DMS153 treated with DMSO at 0.1 percent for 48 hours (cell line): ENCODE data around the gene SLU7.

Source experiments
- DNase-seq: peaks from one replicate; lab custom pipeline; 2025; ENCODE audit not compliant: unreplicated experiment; lab: John Stamatoyannopoulos, UW

SLU7 gene

DNA sequence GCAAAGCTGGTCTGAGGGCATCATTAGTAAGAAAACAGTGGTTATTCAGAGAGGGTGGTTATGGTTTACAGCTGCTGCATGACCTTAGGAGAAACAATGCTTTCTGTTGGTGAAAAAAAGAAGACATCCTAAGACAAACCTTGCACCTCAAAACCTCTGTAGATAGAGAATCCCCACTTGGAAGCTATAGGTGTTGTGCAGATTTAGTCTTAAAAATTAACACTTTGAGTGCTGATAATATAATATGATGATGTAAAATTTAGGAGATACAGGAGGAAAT, 1.4 kb upstream of the SLU7 start:
- DNase-seq, result no peak

DNA sequence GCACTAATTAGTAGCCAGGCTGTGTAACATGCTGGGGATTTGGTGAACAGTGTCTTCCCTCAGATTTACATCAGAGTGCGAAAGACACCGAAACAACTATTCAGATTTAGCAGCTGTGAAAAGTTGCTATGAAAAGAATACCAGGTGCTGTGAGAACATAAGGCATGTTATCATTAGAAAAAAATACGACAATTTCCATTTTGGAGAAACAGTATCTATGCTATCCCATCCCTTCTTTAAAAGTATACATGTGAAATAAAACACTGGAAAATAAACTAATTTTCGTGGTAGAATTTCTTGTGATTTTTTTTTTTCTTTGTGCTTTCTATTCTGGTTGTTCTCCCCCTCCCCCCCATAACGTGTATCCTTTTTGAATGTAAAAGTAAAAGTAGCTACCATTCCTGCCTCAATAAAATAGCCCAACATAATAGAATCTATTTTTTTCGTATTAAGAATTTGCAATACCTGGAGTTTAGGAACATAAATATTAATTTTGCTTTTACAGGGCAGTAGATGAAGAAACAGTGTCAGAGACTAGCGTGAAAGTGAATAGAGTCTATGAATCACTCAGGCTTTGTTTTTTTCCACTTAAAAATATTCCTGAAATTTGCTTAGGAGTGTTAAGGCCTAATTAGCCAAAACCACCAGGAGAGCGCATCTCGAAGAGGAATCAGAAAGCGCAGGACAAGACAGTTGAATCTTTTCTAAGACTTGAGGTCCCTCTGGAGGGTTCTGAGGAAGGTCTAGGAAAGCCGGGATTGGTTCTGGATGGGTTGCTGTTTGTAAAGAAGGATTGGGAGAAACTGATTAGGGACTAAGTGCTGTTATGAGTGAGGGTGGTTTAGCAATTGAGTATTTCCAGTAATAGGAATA, 813 bp upstream of the SLU7 start:
- no peak for DNase-seq

DNA sequence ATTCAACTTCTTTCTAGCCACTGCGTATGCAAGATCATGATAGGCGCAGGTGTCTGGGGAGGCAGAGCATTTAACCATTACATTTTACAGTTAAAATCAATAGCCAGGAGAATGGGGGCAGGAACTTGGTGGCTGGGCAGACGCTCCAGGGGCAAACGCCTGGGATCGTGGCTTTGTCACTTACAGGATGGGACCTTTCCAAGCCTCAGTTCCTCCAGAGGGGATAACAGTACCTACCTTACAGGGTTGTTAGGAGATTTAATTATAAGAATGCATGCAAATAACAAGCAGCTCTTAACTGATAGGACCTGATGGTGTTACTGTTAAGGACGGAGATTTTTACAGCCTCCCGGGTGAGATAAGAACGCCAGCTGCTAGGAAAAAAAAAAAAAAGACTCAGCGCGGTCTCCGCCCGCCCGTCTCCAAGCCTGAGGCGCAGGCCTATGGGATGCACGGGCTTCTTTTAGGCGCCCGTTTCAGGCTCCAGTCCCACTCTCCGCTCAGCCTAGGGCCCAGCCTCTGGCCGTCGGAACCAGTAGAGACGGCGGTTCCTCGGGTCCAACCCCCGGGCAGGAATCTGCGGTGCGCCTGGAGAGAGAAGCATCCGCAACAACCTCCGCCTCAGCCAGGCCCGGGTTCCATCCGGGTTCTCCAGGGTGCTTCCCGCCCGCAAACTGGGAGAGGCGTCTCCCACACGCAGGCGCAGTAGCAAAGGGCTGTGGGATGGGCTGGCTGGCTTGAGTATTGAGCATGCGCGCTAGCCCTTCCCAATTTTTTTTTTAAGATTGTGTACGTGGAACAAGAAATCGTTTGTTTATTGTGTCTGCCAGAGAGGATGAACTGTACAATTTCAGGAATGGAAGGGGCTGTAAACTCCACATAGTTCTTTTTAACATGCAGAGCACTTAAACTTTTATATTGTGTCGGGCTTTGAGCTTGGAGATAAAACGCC, 19.2 kb downstream of the SLU7 start, which contains the start of gene FAM200C:
FAM200C (minus strand) TSS at position 653 of the 952 bp plus-strand sequence. CDS start 4,564 bp downstream, outside the sequence.
- DNase-seq, result peak; percentile 60

DNA sequence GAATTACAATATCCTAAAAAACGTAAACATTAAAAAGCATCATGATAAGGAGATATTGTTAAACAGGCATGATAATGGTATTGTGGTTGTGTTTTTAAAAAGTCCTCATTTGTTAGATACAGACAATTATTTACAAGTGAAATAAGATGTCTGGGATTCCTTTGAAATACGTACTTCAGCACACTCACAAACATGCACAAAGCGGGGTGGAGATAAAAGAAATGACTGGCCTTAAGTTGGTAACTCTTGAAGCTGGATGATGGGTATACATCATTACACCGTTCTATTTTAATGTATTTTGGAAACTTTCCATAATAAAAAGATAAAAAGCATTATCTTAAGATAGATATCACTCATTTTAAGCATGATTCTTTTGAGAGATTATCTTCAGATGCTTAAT, 20.1 kb downstream of the SLU7 start:
- no peak for DNase-seq

DNA sequence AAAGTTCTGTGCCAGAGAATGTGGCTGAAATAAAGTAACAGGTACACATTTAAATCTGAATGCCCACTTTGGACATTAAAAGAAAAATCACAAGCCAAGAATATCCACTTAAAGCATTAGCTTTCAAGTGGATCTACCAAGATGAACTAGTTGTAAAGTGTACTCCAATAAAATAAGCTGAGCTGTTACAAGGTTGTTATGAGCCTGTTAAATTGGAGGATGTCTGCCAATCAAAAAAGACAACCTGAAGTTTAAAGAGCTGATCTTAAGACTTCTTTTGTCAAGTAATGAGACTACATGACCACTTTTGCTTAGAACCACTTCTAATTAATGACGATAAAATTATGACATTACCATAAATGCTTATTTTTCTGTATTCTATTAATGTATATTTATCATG, 21.4 kb downstream of the SLU7 start:
- DNase-seq, result no peak

DNA sequence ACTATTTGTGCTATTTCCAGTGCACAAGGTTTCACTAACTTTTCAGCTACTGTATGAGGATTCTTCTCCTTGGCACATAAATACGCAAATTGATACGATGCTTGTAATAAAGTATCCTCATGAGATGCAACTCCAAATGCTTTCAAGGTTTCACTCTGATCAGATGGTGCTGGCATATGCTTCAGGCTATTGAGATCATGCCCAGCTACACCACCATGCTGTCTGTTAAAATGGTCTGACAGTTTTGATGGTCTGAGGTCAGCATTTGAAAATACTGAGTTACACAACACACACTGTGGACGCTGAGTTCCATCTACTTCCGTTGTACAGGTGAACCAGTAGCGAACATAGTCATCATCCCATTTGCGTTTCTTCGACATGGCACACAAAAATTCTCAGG, 23.8 kb downstream of the SLU7 start:
- no peak for DNase-seq

DNA sequence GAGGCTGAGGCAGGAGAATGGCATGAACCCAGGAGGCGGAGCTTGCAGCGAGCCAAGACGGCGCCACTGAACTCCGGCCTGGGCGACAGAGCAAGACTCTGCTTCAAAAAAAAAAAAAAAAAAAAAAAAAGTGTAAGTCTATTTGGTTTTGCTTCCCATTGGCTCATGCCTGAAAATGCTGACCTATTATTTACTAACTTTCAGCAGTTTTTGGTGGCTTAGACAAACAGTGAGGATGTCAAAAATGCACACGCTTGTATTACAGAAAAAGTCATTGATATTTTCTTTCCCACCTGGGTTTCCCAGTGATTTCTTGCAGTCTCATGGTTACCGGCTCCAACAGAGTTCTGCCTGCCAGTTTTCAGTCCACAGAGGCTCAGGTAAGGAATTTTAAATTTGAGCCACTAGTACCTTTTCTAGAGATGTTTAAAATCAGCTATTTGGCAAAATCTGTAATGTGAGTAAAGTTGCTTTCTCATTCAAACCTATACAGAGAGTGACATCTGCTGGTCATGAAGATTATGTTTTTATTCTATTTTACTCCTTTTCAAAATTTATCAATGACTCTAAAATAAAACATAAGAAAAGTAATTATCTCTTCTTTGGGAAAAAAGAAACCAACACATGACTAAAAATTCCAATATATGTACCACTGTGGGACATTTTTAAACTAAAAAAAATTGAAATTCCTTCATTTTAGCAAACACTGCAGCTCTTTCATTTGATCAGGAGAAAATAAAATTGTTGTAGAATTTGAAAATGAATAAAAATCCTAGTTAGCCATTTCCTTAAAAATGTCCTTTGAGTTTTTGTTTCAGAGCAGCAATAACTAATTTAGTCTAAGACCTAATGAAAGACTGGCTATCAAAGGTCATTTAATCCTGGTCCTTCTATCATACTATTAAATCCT, 27.8 kb downstream of the SLU7 start:
- DNase-seq, result no peak

DNA sequence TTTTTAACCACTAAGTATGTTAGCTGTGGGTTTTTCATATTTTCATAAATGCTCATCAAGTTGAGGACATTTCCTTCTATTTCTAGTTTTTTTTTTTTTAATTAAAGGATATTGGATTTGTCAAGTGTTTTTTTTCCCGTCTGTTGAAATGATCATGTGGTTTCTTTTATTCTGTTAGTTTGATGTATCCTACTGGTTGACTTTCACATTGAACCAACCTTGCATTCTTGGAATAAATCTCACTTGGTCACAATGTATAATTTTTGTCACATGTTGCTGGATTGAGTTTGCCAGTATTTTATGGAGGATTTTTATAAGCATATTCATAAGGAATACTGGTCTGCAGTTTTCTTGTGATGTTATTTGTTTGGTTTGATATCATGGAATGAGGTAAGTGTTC, 31.4 kb downstream of the SLU7 start:
- DNase-seq, result no peak

DNA sequence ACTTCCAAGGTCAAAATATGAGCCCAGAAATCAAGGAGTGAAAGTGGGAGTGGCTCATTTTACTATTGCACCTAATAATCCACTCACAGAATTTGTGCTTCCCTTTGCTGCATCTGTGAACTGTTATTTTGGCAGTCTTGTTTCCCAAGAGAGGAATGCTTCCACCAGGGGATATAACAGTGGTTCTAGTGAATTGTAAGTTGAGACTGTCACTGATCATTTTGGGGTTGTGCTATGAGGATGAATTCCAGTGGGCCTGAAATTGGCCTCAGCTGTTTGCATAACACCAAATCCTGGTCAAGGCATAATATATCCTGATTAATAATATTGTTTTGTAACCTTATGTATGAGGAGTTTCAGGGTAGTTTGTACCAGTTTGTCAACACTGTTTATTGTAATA, 33.4 kb downstream of the SLU7 start:
- no peak for DNase-seq

DNA sequence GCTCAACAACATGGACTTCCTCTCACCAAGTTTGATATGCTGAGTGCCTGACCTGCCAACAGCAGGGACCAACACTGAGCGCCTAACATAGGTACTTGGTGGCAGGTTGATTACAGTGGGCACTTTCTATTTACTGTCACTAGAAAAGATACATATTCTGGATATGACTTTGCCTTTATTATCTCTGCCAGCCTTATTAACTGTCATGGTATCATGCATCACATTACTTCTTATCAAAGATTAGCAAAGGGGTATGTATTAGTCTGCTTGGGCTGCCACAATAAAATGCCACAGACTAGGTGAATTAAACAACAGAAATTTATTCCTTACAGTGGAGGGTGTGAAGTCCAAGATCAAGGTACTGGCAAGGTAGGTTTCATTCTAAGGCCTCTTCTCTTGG, 34.2 kb downstream of the SLU7 start:
- DNase-seq, result no peak

DNA sequence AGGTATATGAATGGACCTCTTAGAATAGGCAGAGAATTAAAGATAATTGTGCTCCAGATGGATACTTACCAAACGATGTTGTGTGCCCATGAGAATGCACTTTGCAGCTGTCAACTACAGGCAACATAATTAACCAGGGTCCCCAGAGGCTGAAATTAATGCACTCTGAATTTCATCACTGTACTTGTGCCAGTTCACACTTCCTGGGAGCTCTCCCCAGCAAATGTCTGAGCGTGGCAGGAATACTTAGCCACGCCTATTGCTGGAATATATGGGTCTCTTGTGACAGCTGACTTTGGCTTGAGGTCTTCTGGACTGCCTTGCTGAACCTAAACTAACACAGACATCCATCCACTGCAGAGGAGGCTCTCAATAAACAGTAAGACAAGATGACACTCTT, 36.5 kb downstream of the SLU7 start:
- no peak for DNase-seq

DNA sequence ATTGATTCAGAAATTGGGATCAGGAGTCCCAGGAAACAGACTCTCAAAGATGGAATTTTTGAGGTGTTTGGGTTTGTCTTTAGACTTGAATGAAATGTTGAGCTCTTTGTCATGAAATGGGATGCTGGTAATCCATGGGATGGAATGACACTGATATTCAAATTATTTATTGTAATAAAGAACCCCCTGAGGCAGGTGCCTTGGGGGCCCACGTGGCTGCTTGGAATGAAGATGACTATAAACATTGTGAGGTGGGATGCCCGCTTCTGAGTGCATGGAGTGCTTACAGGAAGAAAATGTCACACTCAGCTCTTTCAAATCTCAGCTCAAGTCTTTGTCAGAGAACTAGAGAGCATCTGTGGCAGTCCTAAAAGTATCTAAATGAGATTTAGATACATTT, 38.8 kb downstream of the SLU7 start:
- DNase-seq, result no peak

DNA sequence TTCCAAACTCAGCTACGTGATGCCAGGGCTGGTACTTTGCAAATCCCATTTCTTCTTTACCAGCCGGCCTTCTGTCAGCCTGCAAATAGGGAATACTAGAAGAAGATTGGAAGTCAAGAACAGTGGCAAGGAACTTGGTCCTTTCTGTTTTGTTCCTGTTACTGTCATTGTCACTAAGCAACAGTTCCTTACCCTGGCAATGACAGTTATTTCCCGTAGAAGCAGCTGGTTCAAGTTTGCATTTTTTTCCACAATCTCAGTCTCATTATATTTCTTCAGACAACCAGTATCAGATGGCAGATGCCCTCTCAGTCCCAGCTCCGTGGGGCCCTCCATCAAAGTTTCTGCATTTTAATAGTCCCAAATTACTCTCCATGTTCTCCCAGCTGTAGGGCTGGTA, 39.4 kb downstream of the SLU7 start:
- DNase-seq, result no peak

DNA sequence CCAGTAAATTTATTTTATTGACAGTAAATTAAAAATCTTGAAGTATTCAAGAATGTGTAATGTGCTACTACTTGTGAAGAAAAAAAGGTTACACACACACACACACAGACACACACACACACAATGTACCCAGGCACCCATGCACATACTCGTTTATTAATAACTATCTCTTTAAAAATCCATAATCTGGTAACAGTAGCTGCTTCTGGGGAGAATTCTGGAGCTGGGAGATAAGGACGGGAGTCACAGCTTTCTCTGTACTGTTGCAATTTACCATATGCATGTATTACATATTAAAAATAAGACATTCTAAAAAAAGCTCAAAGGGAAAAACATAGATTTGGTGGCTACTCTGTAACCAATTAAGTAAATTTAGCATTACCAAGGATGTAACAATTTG, 40.6 kb downstream of the SLU7 start:
- DNase-seq, result no peak

DNA sequence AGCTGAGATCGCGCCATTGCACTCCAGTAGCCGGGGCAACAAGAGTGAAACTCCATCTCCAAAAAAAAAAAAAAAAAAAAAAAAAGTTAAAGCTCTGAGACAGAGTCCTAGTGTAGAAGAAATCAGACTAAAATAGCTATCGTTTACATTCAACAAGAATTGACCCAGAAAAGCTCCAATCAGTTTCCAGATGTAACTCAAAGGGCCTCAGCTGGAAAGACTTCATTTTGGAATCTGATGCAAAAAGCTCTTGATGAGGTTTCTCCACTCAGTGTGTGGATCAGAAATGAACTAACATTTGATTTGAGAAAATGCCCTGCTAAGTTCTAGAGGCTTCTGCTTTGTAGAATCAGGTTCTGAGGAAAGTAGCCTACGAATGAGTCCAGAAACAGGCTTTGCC, 41.2 kb downstream of the SLU7 start:
- DNase-seq, result no peak

DNA sequence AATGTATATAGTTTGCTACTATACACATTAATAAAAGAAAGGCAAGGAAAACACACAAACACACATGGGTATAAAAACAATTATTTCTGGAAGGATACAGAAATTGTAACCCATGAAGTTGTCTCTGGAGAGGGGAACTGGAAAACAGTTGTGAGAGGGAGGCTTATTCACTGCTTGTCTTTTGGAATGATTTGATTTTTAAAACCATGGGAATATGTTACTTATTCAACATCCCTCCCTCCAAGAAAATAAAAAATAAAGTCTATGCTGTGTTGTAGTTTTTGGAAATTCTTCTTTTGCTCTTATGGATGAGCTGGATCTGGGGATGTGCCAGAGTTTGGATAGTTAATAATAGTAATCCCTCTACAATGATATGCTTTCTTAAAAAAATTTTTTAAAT, 42.5 kb downstream of the SLU7 start:
- no peak for DNase-seq

DNA sequence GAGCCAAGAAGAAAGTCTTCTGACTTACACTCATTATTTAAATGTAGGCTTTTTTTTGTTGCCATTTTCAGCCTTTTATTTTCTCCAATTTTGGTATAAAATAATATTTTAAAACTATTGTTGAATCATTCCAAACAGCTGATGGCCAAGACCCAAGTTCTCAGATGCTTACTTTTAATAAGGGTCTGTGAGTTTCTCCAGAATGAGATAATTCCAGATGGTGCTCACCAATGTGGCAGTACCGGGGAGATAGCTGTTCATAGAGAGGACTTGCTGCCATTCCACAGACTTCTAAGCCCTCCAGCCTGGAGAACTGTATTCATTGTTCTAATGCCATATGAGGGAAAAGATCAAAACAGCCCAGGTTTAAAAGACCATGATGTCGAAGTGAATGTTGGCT, 43.2 kb downstream of the SLU7 start:
- no peak for DNase-seq

DNA sequence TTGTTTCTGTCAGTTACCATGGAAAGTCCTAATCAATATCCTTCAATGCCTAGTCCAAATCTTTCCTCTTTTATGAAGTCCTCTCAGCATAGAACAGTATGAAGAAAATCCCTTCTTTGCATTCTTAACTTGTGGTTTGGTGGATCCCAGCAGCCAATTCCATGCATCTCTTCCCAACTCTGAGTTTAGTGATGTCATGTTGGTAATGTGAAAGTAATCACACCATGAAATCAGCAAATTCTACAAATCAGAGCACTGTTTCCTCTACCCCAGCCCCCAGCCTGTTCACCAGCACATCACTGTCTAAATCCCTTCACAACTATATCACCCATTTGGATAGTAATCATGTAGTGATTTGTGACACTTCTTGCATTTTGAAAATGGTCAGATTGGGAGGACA, 43.7 kb downstream of the SLU7 start:
- DNase-seq, result no peak

DNA sequence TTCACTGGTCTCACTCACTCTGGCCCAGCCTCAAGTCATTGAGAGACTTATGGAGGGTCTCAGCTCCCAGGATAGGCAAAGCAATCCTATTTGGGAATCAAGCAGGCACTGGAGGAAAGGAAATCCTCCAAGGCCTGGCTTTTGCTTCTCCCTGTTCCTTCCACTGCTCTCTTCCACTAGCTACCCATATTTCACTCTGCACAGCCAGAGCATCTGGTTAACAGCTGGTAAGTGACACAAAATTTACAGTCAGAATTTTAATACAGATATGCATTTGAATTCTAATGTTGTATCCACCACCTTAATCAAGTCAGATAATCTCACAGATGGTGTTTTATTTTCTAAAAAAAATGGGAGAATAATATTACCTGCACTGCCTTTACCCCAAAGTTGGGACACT, 47.6 kb downstream of the SLU7 start:
- no peak for DNase-seq

DNA sequence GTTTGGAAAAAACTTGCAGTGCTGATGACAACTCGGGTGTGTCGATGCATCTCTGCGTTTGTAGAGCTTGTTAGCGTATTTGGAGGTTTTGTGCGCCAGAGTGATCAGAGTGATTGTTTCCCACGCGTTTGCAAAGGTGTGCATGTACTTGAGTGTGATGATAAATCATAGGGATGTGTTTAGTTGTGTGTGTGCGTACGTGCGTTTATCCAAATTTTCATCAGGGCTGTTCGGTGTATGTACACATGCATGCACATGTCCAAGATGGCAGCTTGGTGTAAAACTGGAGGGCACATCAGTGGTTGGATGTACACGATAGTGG, 48.2 kb downstream of the SLU7 start:
- no peak for DNase-seq

DNA sequence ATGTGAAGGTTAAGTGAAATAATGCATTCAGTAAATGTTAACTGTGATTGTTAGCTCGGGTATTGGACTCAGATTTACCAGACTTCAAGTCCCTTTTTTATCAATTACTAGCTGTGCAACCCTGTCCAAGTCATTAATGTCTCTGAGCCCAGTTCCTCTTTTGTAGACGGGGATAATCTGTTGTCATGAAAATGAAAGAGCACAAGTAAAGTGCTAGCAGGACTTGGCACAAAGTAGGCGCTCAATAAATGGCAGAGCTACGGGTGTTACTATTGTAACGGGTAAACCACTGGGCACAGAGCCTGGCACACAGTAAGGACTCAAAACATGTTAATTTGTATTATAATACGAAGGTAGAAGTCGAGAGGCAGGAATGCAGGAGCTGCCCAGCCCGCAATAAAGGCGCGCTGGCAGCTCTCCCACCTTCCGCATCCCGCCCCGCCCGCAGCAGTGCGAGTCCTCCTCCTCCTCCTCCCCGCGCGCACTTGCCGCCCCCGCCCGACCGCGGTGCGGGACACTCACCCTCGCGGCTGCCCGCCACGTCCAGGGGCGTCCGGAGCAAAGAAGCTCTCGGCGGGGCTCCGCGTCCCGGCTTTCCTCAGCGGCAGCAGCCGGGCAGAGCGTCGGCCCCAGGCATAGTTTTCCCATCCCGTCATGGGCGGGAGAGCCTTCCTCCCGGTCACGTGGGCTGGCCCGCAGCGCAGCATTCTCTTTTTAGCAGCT, 48.7 kb downstream of the SLU7 start, which contains the start of gene C1QTNF2:
C1QTNF2 (minus strand) TSS at position 637 of the 723 bp plus-strand sequence. CDS start 15,615 bp downstream, outside the sequence.
- DNase-seq, result no peak
